HEK293T (cell line): ENCODE results near the gene PHRF1.

Experiments
- CTCF ChIA-PET: fragments of 350-600 bp; formaldehyde crosslinking; extraction: SDS; loops from one replicate; lab custom pipeline; 2021; ENCODE audit warnings: antibody characterized with exemption, inconsistent platforms; lab: Yijun Ruan, JAX
- POLR2A ChIA-PET: fragments of 350-600 bp; formaldehyde crosslinking; extraction: SDS; loops from one replicate; lab custom pipeline; 2020; ENCODE audit warnings: antibody characterized with exemption, inconsistent platforms; lab: Yijun Ruan, JAX
- DNase-seq: peaks from one replicate; pipeline ENCODE4 v3.0.0; 2012; ENCODE audit warnings: mixed read lengths; ENCODE audit errors: extremely low spot score
- ARNT ChIP-seq: fragments of 450-650 bp; IDR thresholded peaks from 2 replicates; pipeline ENCODE4 v1.6.1; 2017; ENCODE audit warnings: mild to moderate bottlenecking
- BHLHE40 ChIP-seq: fragments of 450-650 bp; IDR thresholded peaks from 2 replicates; pipeline ENCODE4 v1.6.1; 2016; ENCODE audit warnings: mild to moderate bottlenecking, moderate library complexity, borderline replicate concordance
- CTBP1 ChIP-seq: fragments of 450-650 bp; IDR thresholded peaks from 2 replicates; pipeline ENCODE4 v1.6.1; 2016; ENCODE audit warnings: borderline replicate concordance
- ELF4 ChIP-seq: fragments of 450-650 bp; IDR thresholded peaks from 2 replicates; pipeline ENCODE4 v1.6.1; 2017; ENCODE audit warnings: antibody characterized with exemption
- FOXA1 ChIP-seq: fragments of 450-650 bp; IDR thresholded peaks from 2 replicates; pipeline ENCODE4 v1.6.1; 2016; ENCODE audit warnings: mild to moderate bottlenecking
- FOXK2 ChIP-seq: fragments of 450-650 bp; IDR thresholded peaks from 2 replicates; pipeline ENCODE4 v1.6.1; 2016; ENCODE audit warnings: mild to moderate bottlenecking
- FOXM1 ChIP-seq: fragments of 450-650 bp; IDR thresholded peaks from 2 replicates; pipeline ENCODE4 v1.6.1; 2017; ENCODE audit warnings: mild to moderate bottlenecking, borderline replicate concordance
- HDGF ChIP-seq: fragments of 450-650 bp; IDR thresholded peaks from 2 replicates; pipeline ENCODE4 v1.6.1; 2017; ENCODE audit warnings: antibody characterized with exemption, borderline replicate concordance
- L3MBTL2 ChIP-seq: fragments of 450-650 bp; conservative IDR thresholded peaks from 2 replicates; pipeline ENCODE4 v1.6.1; 2016; ENCODE audit warnings: mild to moderate bottlenecking
- LEF1 ChIP-seq: fragments of 450-650 bp; IDR thresholded peaks from 2 replicates; pipeline ENCODE4 v1.6.1; 2017; ENCODE audit warnings: mild to moderate bottlenecking, borderline replicate concordance
- NFRKB ChIP-seq: fragments of 450-650 bp; IDR thresholded peaks from 2 replicates; pipeline ENCODE4 v1.6.1; 2016; ENCODE audit warnings: mild to moderate bottlenecking, moderate library complexity
- PKNOX1 ChIP-seq: fragments of 450-650 bp; IDR thresholded peaks from 2 replicates; pipeline ENCODE4 v1.6.1; 2016
- SP1 ChIP-seq: fragments of 450-650 bp; IDR thresholded peaks from 2 replicates; pipeline ENCODE4 v1.6.1; 2017
- SUZ12 ChIP-seq: fragments of 450-650 bp; IDR thresholded peaks from 2 replicates; pipeline ENCODE4 v1.6.1; 2016; ENCODE audit warnings: mild to moderate bottlenecking
- TARDBP ChIP-seq: fragments of 450-650 bp; IDR thresholded peaks from 2 replicates; pipeline ENCODE4 v1.6.1; 2016
- ZNF384 ChIP-seq: fragments of 450-650 bp; IDR thresholded peaks from 2 replicates; pipeline ENCODE4 v1.6.1; 2016

Gene PHRF1

GRCh38 chr11:574632-575312, 1.5 kb upstream of the PHRF1 start:
- POLR2A ChIA-PET: interaction anchor here (1.1 kb wide), 1 partner anchor 15 kb away, joined by 3 read pairs; no protein-coding TSS in a partner anchor
- CTCF ChIA-PET: no interaction called here
- DNase-seq: no peak

GRCh38 chr11:575313-575995, 816 bp upstream of the PHRF1 start:
- no peak for DNase-seq
- CTCF ChIA-PET: interaction anchor here (0.7 kb wide), 2 partner anchors 10 kb away, joined by 3 read pairs; no protein-coding TSS in a partner anchor
- TF ChIP-seq ZNF384 (no peak), BHLHE40 (no peak), LEF1 (no peak), L3MBTL2 (peak; percentile 58)
- POLR2A ChIA-PET: interaction anchor here (0.6 to 1.1 kb wide), 14 partner anchors 10 to 368 kb away, joined by 3 to 17 read pairs (median 3); partner anchors contain the start of genes BET1L, GATD1, IRF7 and PNPLA2

More at GRCh38 chr11:574632-575312, 1.5 kb upstream of the PHRF1 start:
- no peak for TF ChIP-seq CTBP1

- CTCF ChIA-PET: no interaction called here
- POLR2A ChIA-PET: interaction anchor here (1.0 to 1.7 kb wide), 2 partner anchors 9 to 21 kb away, joined by 5 read pairs; no protein-coding TSS in a partner anchor
- no peak for TF ChIP-seq NFRKB
- DNase-seq: no peak
These were observed 741 bp downstream of the PHRF1 start for GRCh38 chr11:576811-577610.

- TF ChIP-seq FOXM1 (no peak), SUZ12 (no peak)
- no peak for DNase-seq
- POLR2A ChIA-PET: interaction anchor here (1.0 to 1.7 kb wide), 2 partner anchors 9 to 21 kb away, joined by 5 read pairs; no protein-coding TSS in a partner anchor
- CTCF ChIA-PET: no interaction called here
These were observed 1.3 kb downstream of the PHRF1 start for GRCh38 chr11:577611-577894.

- DNase-seq: no peak
- CTCF ChIA-PET: no interaction called here
- POLR2A ChIA-PET: interaction anchor here (1.7 kb wide), 1 partner anchor 10 kb away, joined by 5 read pairs; no protein-coding TSS in a partner anchor
- TF ChIP-seq ELF4: no peak
- no peak for TF ChIP-seq HDGF
- TF ChIP-seq PKNOX1: no peak
- TF ChIP-seq L3MBTL2: no peak
- TF ChIP-seq FOXK2: no peak
- no peak for TF ChIP-seq SP1
- no peak for TF ChIP-seq FOXA1
- no peak for TF ChIP-seq ZNF384
- no peak for TF ChIP-seq BHLHE40
These were observed 2.2 kb downstream of the PHRF1 start for GRCh38 chr11:578276-579035.

GRCh38 chr11:579830-580601, 3.7 kb downstream of the PHRF1 start:
- POLR2A ChIA-PET: no interaction called here
- DNase-seq: no peak
- CTCF ChIA-PET: no interaction called here
- TF ChIP-seq PKNOX1: no peak
- no peak for TF ChIP-seq ARNT
- no peak for TF ChIP-seq SP1
- no peak for TF ChIP-seq ELF4
- TF ChIP-seq FOXK2: no peak
- TF ChIP-seq LEF1: no peak
- no peak for TF ChIP-seq ZNF384
- no peak for TF ChIP-seq FOXA1
- no peak for TF ChIP-seq HDGF
- TF ChIP-seq FOXM1: no peak
- no peak for TF ChIP-seq BHLHE40
- TF ChIP-seq TARDBP: no peak
- TF ChIP-seq SUZ12: no peak
- no peak for TF ChIP-seq CTBP1
- no peak for TF ChIP-seq NFRKB
- TF ChIP-seq L3MBTL2: no peak
